ENCODE data around the gene NCL.
"Not testable (repeated sequence)": the region's sequence is repeated elsewhere in the genome, so short reads cannot be mapped to it uniquely, and the experiment has no call there.

The NCL gene

GRCh38 chr2:231429901-231430300 is 34.4 kb downstream of the NCL start:
- DNase-seq = no peak

- DNase-seq = no peak
Observed at GRCh38 chr2:231429152-231429551, 35.1 kb downstream of the NCL start.

GRCh38 chr2:231427116-231427515 is 37.2 kb downstream of the NCL start:
- no peak for DNase-seq

- no peak for DNase-seq
Observed at GRCh38 chr2:231425811-231426703, 38.2 kb downstream of the NCL start.

- no peak for DNase-seq
Observed at GRCh38 chr2:231425291-231425810, 38.9 kb downstream of the NCL start.

GRCh38 chr2:231423176-231423575 is 41.1 kb downstream of the NCL start:
- DNase-seq = no peak

- DNase-seq = no peak
Observed at GRCh38 chr2:231422056-231422455, 42.2 kb downstream of the NCL start.

GRCh38 chr2:231421051-231421580 is 43.2 kb downstream of the NCL start:
- DNase-seq = no peak

- DNase-seq = no peak
Observed at GRCh38 chr2:231418820-231419640, 45.3 kb downstream of the NCL start.

- no peak for DNase-seq
Observed at GRCh38 chr2:231415029-231415428, 49.3 kb downstream of the NCL start.

GRCh38 chr2:231413921-231414476 is 50.3 kb downstream of the NCL start:
- no peak for DNase-seq

GRCh38 chr2:231413456-231413855 is 50.8 kb downstream of the NCL start:
- no peak for DNase-seq

- no peak for DNase-seq
Observed at GRCh38 chr2:231412618-231412963, 51.7 kb downstream of the NCL start.

- DNase-seq = peak; percentile 64
Observed at GRCh38 chr2:231411831-231412617, 52.3 kb downstream of the NCL start.

GRCh38 chr2:231411237-231411636 is 53.0 kb downstream of the NCL start:
- no peak for DNase-seq

GRCh38 chr2:231410293-231411004 is 53.8 kb downstream of the NCL start:
- no peak for DNase-seq

GRCh38 chr2:231409776-231410175 is 54.5 kb downstream of the NCL start:
- no peak for DNase-seq

- DNase-seq = not testable (repeated sequence)
Observed at GRCh38 chr2:231408304-231408703, 56.0 kb downstream of the NCL start.

GRCh38 chr2:231407686-231408085 is 56.6 kb downstream of the NCL start:
- not testable (repeated sequence) for DNase-seq

- not testable (repeated sequence) for DNase-seq
Observed at GRCh38 chr2:231405601-231406367, 58.5 kb downstream of the NCL start.

- not testable (repeated sequence) for DNase-seq
Observed at GRCh38 chr2:231404183-231404578, 60.1 kb downstream of the NCL start.

Data from NCI-H774 (cell line).